GM12801 (cell line): ENCODE measurements around the gene UGGT1.

Experiments used
- TF ChIP-seq, protein P1 (sequence below): IDR thresholded peaks from one replicate; pipeline ENCODE4 v1.5.1; 2011; ENCODE audit warnings: control low read depth; ENCODE audit not compliant: insufficient read length; ENCODE audit errors: extremely low read depth

Gene UGGT1

DNA sequence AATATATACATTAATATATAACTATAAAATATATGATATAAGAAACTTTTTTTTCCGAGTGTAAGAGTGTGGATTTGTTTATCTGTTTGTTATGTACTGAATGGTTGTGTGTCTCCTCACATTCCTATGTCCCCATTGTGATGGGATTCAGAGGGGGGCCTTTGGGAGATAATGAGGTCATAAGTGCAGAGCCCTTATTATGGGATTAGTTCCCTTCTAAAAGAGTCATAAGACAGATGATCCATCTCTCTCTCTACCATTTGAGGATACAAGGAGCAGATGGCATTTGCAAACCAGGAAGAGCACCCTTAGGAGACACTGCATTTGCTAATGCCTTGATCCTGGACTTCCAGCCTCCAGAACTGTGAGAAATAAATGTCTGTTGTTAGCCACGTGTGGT lies 32.9 kb upstream of the UGGT1 start:
- TF ChIP-seq, protein P1, sequence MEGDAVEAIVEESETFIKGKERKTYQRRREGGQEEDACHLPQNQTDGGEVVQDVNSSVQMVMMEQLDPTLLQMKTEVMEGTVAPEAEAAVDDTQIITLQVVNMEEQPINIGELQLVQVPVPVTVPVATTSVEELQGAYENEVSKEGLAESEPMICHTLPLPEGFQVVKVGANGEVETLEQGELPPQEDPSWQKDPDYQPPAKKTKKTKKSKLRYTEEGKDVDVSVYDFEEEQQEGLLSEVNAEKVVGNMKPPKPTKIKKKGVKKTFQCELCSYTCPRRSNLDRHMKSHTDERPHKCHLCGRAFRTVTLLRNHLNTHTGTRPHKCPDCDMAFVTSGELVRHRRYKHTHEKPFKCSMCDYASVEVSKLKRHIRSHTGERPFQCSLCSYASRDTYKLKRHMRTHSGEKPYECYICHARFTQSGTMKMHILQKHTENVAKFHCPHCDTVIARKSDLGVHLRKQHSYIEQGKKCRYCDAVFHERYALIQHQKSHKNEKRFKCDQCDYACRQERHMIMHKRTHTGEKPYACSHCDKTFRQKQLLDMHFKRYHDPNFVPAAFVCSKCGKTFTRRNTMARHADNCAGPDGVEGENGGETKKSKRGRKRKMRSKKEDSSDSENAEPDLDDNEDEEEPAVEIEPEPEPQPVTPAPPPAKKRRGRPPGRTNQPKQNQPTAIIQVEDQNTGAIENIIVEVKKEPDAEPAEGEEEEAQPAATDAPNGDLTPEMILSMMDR = no peak

DNA sequence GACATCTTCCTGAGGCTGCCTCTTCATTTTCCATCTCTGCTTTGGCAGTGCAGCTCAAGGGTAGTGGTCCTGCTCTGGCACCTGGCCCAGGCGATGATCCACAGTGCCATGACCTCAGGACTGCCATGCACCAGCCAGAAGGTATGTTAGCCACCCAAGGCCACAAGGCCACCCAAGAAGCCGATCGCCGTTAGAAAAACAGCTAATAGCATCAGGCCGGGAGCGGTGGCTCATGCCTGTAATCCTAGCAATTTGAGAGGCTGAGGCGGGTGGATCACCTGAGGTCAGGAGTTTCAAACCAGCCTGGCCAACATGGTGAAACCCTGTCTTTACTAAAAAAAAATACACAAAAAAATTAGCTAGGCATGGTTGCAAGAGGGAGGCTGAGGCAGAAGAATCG lies 28.4 kb upstream of the UGGT1 start:
- TF ChIP-seq, protein P1 = no peak

DNA sequence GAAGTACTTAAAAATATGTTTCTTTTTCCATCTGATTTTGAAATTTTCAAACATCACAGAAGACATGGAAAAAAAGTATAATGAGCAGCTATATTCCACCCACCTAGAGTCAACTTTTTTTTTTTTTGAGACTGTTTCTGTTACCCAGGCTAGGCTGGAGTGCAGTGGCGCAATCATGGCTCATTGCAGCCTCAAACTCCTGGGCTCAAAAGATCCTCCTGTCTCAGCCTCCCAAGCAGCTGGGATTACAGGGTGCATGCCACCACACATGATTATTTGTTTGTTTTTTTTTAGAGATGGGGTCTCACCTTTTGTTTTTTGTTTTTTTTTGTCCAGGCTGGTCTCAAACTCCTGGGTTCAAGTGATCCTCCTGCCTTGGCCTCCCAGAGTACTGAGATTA lies 26.6 kb upstream of the UGGT1 start:
- TF ChIP-seq, protein P1 = no peak

DNA sequence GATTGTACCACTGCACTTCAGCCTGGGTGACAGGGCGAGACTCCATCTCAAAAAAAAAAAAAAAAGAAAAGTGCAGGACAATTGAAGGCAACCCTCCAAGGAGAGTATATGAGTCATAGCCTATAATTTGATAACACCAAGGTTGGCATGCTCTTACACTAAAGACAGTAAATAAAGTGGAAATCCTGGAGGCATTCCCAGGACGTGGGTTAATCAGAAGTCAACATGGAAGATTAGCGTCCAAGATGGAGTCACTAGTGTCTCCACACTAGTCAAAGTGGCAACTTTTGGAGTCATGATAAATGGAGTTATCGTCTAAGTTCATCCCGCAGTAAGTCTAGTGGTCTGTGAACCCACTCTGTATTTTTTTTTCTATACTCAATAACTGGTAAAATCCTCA lies 21.2 kb upstream of the UGGT1 start:
- TF ChIP-seq, protein P1 = no peak

- TF ChIP-seq, protein P1 = no peak
These were observed 17.7 kb upstream of the UGGT1 start for GRCh38 chr2:128073278-128073677.

- TF ChIP-seq, protein P1 = no peak
These were observed 14.4 kb upstream of the UGGT1 start for GRCh38 chr2:128076461-128077106.

- TF ChIP-seq, protein P1 = no peak
These were observed 6.2 kb upstream of the UGGT1 start for GRCh38 chr2:128084757-128085156.
